PC-3 (cell line): ENCODE data around the gene AGPAT3. TPM values are rescaled to one million over a fixed set of nuclear protein-coding genes. Genes with fewer than 3 reads are reported as not detected.

Experiments
- ATAC-seq: fragments of 200-7000 bp; cut with Tn5 transposase; 2 replicates; pipeline ENCODE4 v1.9.1; 2020; ENCODE audit warnings: mild to moderate bottlenecking, moderate library complexity
- BruUV-seq: library from RNA; stranded (reverse); fragments of 400-500 nt; replicated peaks from 2 replicates; lab custom pipeline; 2021; lab: Mats Ljungman, UMichigan
- CTCF ChIA-PET: fragments of 300-600 bp; sonication (Branson Sonifier 250); formaldehyde crosslinking; loops from one replicate; lab custom pipeline; 2022; ENCODE audit warnings: antibody characterized with exemption; lab: Charles Lee
- POLR2A ChIA-PET: fragments of 300-600 bp; sonication (Branson Sonifier 250); formaldehyde crosslinking; loops from one replicate; lab custom pipeline; 2022; ENCODE audit warnings: antibody characterized with exemption; ENCODE audit not compliant: unreplicated experiment; lab: Charles Lee
- DNase-seq: peaks from one replicate; pipeline ENCODE4 v3.0.0-alpha.2; 2015
- H2AFZ ChIP-seq: fragments of 300-600 bp; sonication (generic); 2 replicates; pipeline ENCODE4 v1.6.0; 2016; ENCODE audit warnings: antibody characterized with exemption, low read length
- H3F3A ChIP-seq: fragments of 300-600 bp; sonication (generic); one replicate; pipeline ENCODE4 v1.6.0; 2017; ENCODE audit warnings: antibody characterized with exemption, low read length, control low read depth, mild to moderate bottlenecking; ENCODE audit not compliant: unreplicated experiment
- H3K27ac ChIP-seq: fragments of 300-600 bp; sonication (generic); 2 replicates; pipeline ENCODE4 v1.5.1; 2016; ENCODE audit warnings: mild to moderate bottlenecking, low read length
- H3K27me3 ChIP-seq: fragments of 300-600 bp; sonication (generic); 2 replicates; pipeline ENCODE4 v1.6.1; 2016; ENCODE audit warnings: low read length, mixed read lengths
- H3K36me3 ChIP-seq: fragments of 300-600 bp; sonication (generic); 2 replicates; pipeline ENCODE4 v1.6.1; 2016; ENCODE audit warnings: low read depth, mixed run types, low read length, mixed read lengths
- H3K4me1 ChIP-seq: fragments of 300-600 bp; sonication (generic); 2 replicates; pipeline ENCODE4 v1.5.1; 2016; ENCODE audit warnings: low read length; ENCODE audit not compliant: insufficient read depth
- H3K4me2 ChIP-seq: fragments of 300-600 bp; sonication (generic); 2 replicates; pipeline ENCODE4 v1.6.0; 2016; ENCODE audit warnings: low read length
- H3K4me3 ChIP-seq: fragments of 300-600 bp; sonication (generic); 2 replicates; pipeline ENCODE4 v1.5.1; 2016; ENCODE audit warnings: mild to moderate bottlenecking, low read length, mixed read lengths
- H3K79me2 ChIP-seq: fragments of 300-600 bp; sonication (generic); 2 replicates; pipeline ENCODE4 v1.6.1; 2017; ENCODE audit warnings: low read length, mixed read lengths
- H3K9ac ChIP-seq: fragments of 300-600 bp; sonication (generic); 2 replicates; pipeline ENCODE4 v1.6.0; 2016; ENCODE audit warnings: mild to moderate bottlenecking, low read length
- H3K9me2 ChIP-seq: fragments of 300-600 bp; sonication (generic); replicated peaks from 2 replicates; pipeline ENCODE4 v1.6.1; 2016; ENCODE audit warnings: mixed run types, low read length, mixed read lengths
- H3K9me3 ChIP-seq: fragments of 300-600 bp; sonication (generic); 2 replicates; pipeline ENCODE4 v1.6.1; 2016; ENCODE audit warnings: low read length, mixed read lengths
- H4K20me1 ChIP-seq: fragments of 300-600 bp; sonication (generic); 2 replicates; pipeline ENCODE4 v1.6.1; 2016; ENCODE audit warnings: low read length, mixed read lengths
- CTCF ChIP-seq: fragments of 300-600 bp; sonication (generic); conservative IDR thresholded peaks from 2 replicates; pipeline ENCODE4 v1.5.1; 2017; ENCODE audit warnings: antibody characterized with exemption, low read depth, mild to moderate bottlenecking, low read length
- EZH2 ChIP-seq: fragments of 300-600 bp; sonication (generic); IDR thresholded peaks from one replicate; pipeline ENCODE4 v1.6.1; 2017; ENCODE audit warnings: antibody characterized with exemption, mild to moderate bottlenecking, low read length; ENCODE audit not compliant: unreplicated experiment
- EZH2phosphoT487 ChIP-seq: fragments of 300-600 bp; sonication (generic); IDR thresholded peaks from 2 replicates; pipeline ENCODE4 v1.6.1; 2018; ENCODE audit warnings: mild to moderate bottlenecking, antibody characterized with exemption, low read length, borderline replicate concordance
- intact Hi-C: fragments of 100-400 bp; cut with micrococcal nuclease; formaldehyde crosslinking; loops from 2 replicates; pipeline ENCODE4 v1.9.0; 2023
- total RNA-seq: library from RNA; depleted of rRNA; stranded (reverse); fragments of >200 nt; gene quantifications from 2 replicates; pipeline ENCODE4 v1.2.3, GENCODE V29; 2014

Gene AGPAT3
- total RNA-seq, 1 experiment from 2014 or later: 76.1 TPM

GRCh38 chr21:43882952-43883545, 18.0 kb downstream of the AGPAT3 start:
- peaks cover 7% of the 10 kb centered on the region; the same call in 1 of the 2 replicates for H3K36me3 ChIP-seq
- TF ChIP-seq CTCF (no peak), EZH2phosphoT487 (no peak), EZH2 (no peak)
- POLR2A ChIA-PET: interaction anchor here (0.6 kb wide), 1 partner anchor 134 kb away, joined by 5 read pairs; no protein-coding TSS in a partner anchor
- no peak overlapping the region for H3K27ac ChIP-seq
- H3K4me3 ChIP-seq: no peak overlapping the region
- intact Hi-C loops: no loop called here
- no peaks in the 10 kb centered on the region for H3K9me3 ChIP-seq
- ATAC-seq (no peak), DNase-seq (no peak)
- H3K4me1 ChIP-seq: peaks cover 28% of the 10 kb centered on the region
- H3K79me2 ChIP-seq: peaks cover 87% of the 10 kb centered on the region
- no peaks in the 10 kb centered on the region for H3F3A ChIP-seq
- no TSS peak for BruUV-seq
- no peak overlapping the region for H3K4me2 ChIP-seq
- no peak overlapping the region for H3K9ac ChIP-seq
- peaks cover 13% of the 10 kb centered on the region for H4K20me1 ChIP-seq
- H2AFZ ChIP-seq: no peak overlapping the region
- CTCF ChIA-PET: no interaction called here
- H3K27me3 ChIP-seq: no peaks in the 10 kb centered on the region
- no peaks in the 10 kb centered on the region for H3K9me2 ChIP-seq

GRCh38 chr21:43884012-43884860, 19.2 kb downstream of the AGPAT3 start:
- H3K9me3 ChIP-seq: no peaks in the 10 kb centered on the region
- ChIA-PET POLR2A (interaction anchor here (0.6 kb wide), 1 partner anchor 132 kb away, joined by 5 read pairs; no protein-coding TSS in a partner anchor), CTCF (interaction anchor here (0.6 to 0.9 kb wide), 3 partner anchors 34 to 165 kb away, joined by 3 read pairs; no protein-coding TSS in a partner anchor)
- H3K27me3 ChIP-seq: no peaks in the 10 kb centered on the region
- no peaks in the 10 kb centered on the region for H3F3A ChIP-seq
- H3K27ac ChIP-seq: peak overlapping the region; percentile 70
- no peaks in the 10 kb centered on the region for H3K9me2 ChIP-seq
- no peak overlapping the region for H3K4me3 ChIP-seq
- DNase-seq (peak; percentile 93), ATAC-seq (peak; percentile 91)
- TF ChIP-seq EZH2: no peak
- no peak for TF ChIP-seq EZH2phosphoT487
- no peak for TF ChIP-seq CTCF
- peaks cover 13% of the 10 kb centered on the region for H4K20me1 ChIP-seq
- BruUV-seq: no TSS peak
- H3K4me1 ChIP-seq: peaks cover 27% of the 10 kb centered on the region
- peak overlapping the region; percentile 56 for H3K4me2 ChIP-seq
- peak overlapping the region; percentile 21 for H3K9ac ChIP-seq
- H3K36me3 ChIP-seq: peaks cover 8% of the 10 kb centered on the region; the same call in 1 of the 2 replicates
- H3K79me2 ChIP-seq: peaks cover 86% of the 10 kb centered on the region
- H2AFZ ChIP-seq: no peak overlapping the region
- intact Hi-C loops: no loop called here
